ENCODE measurements around the gene TDP1. TPM values are rescaled to one million over a fixed set of nuclear protein-coding genes. Genes with fewer than 3 reads are reported as not detected.

The TDP1 gene
- total and polyA plus RNA-seq, 2 of the 13 experiments (the other 11 are each of a cell fraction or from before 2014, with no cell fraction given), result 16.4 to 31.2 TPM

DNA sequence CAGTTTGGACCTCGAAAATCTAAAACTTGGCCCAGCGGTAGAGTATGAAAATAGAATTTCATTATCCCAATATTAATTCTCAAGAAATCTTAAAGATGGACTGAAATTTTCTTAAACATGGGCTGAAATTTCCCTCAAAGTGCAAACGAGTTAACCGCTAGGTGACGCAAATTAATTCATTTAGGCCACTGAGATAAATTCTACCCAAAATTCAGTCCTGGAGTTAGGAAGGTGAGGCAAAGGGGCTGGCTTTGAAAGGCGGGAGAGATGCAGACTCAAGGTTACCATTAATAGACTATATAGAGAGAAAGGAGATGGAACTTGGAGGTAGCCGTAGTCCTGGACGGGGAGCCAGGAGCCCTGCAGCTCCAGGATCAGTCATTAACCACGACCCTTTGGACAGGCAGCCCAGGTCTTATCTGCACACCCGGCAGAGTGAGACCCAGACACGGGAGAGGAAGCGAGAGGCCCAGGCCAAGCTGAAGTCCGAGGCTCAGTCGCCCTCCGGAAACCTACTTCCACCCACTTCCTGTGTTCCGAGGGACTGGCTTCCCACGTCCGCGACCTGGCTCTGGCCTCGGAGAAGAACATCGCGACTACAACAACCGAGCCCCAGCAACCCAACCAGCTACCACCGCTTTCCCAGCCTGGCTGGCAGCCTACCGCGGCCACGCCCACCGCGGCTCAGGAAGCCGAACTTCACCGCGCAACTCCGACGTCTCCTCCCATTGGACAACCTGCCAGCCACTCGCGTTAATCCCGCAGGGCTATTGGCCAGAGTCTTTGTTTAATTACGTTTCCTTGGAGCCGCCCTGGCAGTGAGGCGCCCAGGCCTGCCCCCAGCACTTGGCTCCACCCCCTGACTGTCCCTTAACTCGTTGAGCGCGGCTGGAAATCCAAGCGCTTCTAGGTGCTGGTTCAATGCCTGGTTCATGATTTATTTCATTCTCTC lies 1.4 kb upstream of the TDP1 start, which contains the start of gene EFCAB11 (continued):
- TF ChIP-seq, protein P1, sequence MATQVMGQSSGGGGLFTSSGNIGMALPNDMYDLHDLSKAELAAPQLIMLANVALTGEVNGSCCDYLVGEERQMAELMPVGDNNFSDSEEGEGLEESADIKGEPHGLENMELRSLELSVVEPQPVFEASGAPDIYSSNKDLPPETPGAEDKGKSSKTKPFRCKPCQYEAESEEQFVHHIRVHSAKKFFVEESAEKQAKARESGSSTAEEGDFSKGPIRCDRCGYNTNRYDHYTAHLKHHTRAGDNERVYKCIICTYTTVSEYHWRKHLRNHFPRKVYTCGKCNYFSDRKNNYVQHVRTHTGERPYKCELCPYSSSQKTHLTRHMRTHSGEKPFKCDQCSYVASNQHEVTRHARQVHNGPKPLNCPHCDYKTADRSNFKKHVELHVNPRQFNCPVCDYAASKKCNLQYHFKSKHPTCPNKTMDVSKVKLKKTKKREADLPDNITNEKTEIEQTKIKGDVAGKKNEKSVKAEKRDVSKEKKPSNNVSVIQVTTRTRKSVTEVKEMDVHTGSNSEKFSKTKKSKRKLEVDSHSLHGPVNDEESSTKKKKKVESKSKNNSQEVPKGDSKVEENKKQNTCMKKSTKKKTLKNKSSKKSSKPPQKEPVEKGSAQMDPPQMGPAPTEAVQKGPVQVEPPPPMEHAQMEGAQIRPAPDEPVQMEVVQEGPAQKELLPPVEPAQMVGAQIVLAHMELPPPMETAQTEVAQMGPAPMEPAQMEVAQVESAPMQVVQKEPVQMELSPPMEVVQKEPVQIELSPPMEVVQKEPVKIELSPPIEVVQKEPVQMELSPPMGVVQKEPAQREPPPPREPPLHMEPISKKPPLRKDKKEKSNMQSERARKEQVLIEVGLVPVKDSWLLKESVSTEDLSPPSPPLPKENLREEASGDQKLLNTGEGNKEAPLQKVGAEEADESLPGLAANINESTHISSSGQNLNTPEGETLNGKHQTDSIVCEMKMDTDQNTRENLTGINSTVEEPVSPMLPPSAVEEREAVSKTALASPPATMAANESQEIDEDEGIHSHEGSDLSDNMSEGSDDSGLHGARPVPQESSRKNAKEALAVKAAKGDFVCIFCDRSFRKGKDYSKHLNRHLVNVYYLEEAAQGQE (IDR thresholded peaks at IDR 0.05; ENCODE audit: borderline replicate concordance in 1 of 2, low read depth in 1 of 2, low read length in 2 of 2), result 0 out of 4 replicates have a peak, but pooled peaks of 1 of the 2 experiments have one; percentile 25
- no peak for TF ChIP-seq RNF219 (CRISPR knock-in tag; IDR thresholded peaks at IDR 0.05)
- TF ChIP-seq UBTF (CRISPR knock-in tag; IDR thresholded peaks at IDR 0.05), result peak; percentile 86
- TF ChIP-seq RFXAP (CRISPR knock-in tag; IDR thresholded peaks at IDR 0.05; ENCODE audit: borderline replicate concordance), result peak; percentile 39; the same call in 1 of the 2 replicates
- TF ChIP-seq U2AF2 (IDR thresholded peaks at IDR 0.05; ENCODE audit: low read depth, low read length), result no peak
- peak; percentile 94 for TF ChIP-seq SP4 (CRISPR knock-in tag; IDR thresholded peaks at IDR 0.05)
- peak; percentile 61; the same call in 1 of the 2 replicates for TF ChIP-seq ZNF83 (CRISPR knock-in tag; IDR thresholded peaks at IDR 0.05; ENCODE audit: borderline replicate concordance)
- TF ChIP-seq, protein P2, sequence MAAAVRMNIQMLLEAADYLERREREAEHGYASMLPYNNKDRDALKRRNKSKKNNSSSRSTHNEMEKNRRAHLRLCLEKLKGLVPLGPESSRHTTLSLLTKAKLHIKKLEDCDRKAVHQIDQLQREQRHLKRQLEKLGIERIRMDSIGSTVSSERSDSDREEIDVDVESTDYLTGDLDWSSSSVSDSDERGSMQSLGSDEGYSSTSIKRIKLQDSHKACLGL (CRISPR knock-in tag; IDR thresholded peaks at IDR 0.05), result peak; percentile 75; the same call in 1 of the 2 replicates
- no peak for TF ChIP-seq BHLHE40 (IDR thresholded peaks at IDR 0.05; ENCODE audit: low read length)
- TF ChIP-seq ZNF124 (CRISPR knock-in tag; IDR thresholded peaks at IDR 0.05), result peak; percentile 57; the same call in 1 of the 2 replicates
- no peak for TF ChIP-seq SYNCRIP (IDR thresholded peaks at IDR 0.05; ENCODE audit: insufficient read depth, low read depth, low read length)
- TF ChIP-seq RARG (CRISPR knock-in tag; IDR thresholded peaks at IDR 0.05; ENCODE audit: low read depth), result no peak
- TF ChIP-seq ZNF878 (CRISPR knock-in tag; IDR thresholded peaks at IDR 0.05), result no peak
- peak; percentile 75 for TF ChIP-seq RBFOX2 (IDR thresholded peaks at IDR 0.05; ENCODE audit: low read depth, low read length)
- no peak for TF ChIP-seq AGO2 (optimal IDR thresholded peaks at IDR 0.05; ENCODE audit: low read depth, low read length)
- TF ChIP-seq, protein P3, sequence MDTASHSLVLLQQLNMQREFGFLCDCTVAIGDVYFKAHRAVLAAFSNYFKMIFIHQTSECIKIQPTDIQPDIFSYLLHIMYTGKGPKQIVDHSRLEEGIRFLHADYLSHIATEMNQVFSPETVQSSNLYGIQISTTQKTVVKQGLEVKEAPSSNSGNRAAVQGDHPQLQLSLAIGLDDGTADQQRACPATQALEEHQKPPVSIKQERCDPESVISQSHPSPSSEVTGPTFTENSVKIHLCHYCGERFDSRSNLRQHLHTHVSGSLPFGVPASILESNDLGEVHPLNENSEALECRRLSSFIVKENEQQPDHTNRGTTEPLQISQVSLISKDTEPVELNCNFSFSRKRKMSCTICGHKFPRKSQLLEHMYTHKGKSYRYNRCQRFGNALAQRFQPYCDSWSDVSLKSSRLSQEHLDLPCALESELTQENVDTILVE (CRISPR knock-in tag; IDR thresholded peaks at IDR 0.05), result no peak
- TF ChIP-seq MED8 (CRISPR knock-in tag; IDR thresholded peaks at IDR 0.05; ENCODE audit: insufficient replicate concordance), result no peak
- 0 out of 2 replicates have a peak, but pooled peaks have one; percentile 27 for TF ChIP-seq DNMT1 (CRISPR knock-in tag; IDR thresholded peaks at IDR 0.05)

Data from HepG2 (cell line).